ENCODE measurements around the gene MANEAL.

Gene MANEAL

GRCh38 chr1:37821481-37821880, 27.8 kb downstream of the MANEAL start:
- DNase-seq (ENCODE audit: low spot score in 2 of 2) (no peak), ATAC-seq (replicated peaks; ENCODE audit: extremely low read depth, poor library complexity, severe bottlenecking) (no peak)
- no peak overlapping the region for H3K4me3 Mint-ChIP-seq
- no peak overlapping the region for H3K27ac Mint-ChIP-seq (ENCODE audit: low read depth)
- H3K9me3 Mint-ChIP-seq: no peaks in the 10 kb centered on the region
- H3K27me3 Mint-ChIP-seq: no peaks in the 10 kb centered on the region
- H3K36me3 Mint-ChIP-seq (ENCODE audit: insufficient read depth): peaks cover 44% of the 10 kb centered on the region
- H3K4me1 Mint-ChIP-seq: no peaks in the 10 kb centered on the region

GRCh38 chr1:37822906-37823815, 29.5 kb downstream of the MANEAL start:
- Mint-ChIP-seq H3K27ac (ENCODE audit: low read depth) (peak overlapping the region; percentile 22), H3K36me3 (ENCODE audit: insufficient read depth) (peaks cover 48% of the 10 kb centered on the region)
- ATAC-seq (replicated peaks; ENCODE audit: extremely low read depth, poor library complexity, severe bottlenecking): peak; percentile 60

GRCh38 chr1:37824001-37824400, 30.4 kb downstream of the MANEAL start:
- Mint-ChIP-seq H3K36me3 (ENCODE audit: insufficient read depth) (peaks cover 47% of the 10 kb centered on the region), H3K4me1 (no peaks in the 10 kb centered on the region), H3K27ac (ENCODE audit: low read depth) (peak overlapping the region; percentile 22), H3K9me3 (no peaks in the 10 kb centered on the region), H3K4me3 (no peak overlapping the region), H3K27me3 (no peaks in the 10 kb centered on the region)
- ATAC-seq (replicated peaks; ENCODE audit: extremely low read depth, poor library complexity, severe bottlenecking) (no peak), DNase-seq (ENCODE audit: low spot score in 2 of 2) (no peak)

More at GRCh38 chr1:37822906-37823815, 29.5 kb downstream of the MANEAL start:
- no peaks in the 10 kb centered on the region for H3K9me3 Mint-ChIP-seq
- DNase-seq (ENCODE audit: low spot score in 2 of 2): no peak
- H3K4me1 Mint-ChIP-seq: no peaks in the 10 kb centered on the region
- no peak overlapping the region for H3K4me3 Mint-ChIP-seq
- H3K27me3 Mint-ChIP-seq: no peaks in the 10 kb centered on the region

DNA sequence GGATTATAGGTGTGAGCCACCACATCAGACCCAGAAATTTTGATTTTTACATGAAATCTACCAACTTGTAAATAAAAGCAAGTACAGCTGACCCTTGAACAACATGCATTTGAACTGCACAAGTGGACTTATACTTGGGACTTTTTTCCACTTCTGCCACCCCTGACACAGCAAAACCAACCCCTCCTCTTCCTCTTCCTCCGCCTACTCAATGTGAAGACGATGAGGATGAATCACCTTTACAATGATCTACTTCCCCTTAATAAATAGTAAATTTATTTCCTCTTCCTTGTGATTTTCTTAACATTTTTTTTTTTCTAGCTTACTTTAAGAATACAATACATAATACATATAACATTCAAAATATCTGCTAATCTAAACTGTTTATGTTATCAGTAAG, 31.9 kb downstream of the MANEAL start:
- no peaks in the 10 kb centered on the region for H3K4me1 Mint-ChIP-seq
- DNase-seq (ENCODE audit: low spot score in 2 of 2): no peak
- no peaks in the 10 kb centered on the region for H3K9me3 Mint-ChIP-seq
- no peak overlapping the region for H3K27ac Mint-ChIP-seq (ENCODE audit: low read depth)
- no peak overlapping the region for H3K4me3 Mint-ChIP-seq
- no peaks in the 10 kb centered on the region for H3K27me3 Mint-ChIP-seq
- no peak for ATAC-seq (replicated peaks; ENCODE audit: extremely low read depth, poor library complexity, severe bottlenecking)
- peaks cover 42% of the 10 kb centered on the region for H3K36me3 Mint-ChIP-seq (ENCODE audit: insufficient read depth)

- ATAC-seq (replicated peaks; ENCODE audit: extremely low read depth, poor library complexity, severe bottlenecking) (no peak), DNase-seq (ENCODE audit: low spot score in 2 of 2) (no peak)
- Mint-ChIP-seq H3K4me3 (no peak overlapping the region), H3K4me1 (no peaks in the 10 kb centered on the region), H3K27ac (ENCODE audit: low read depth) (peak overlapping the region; percentile 78), H3K27me3 (no peaks in the 10 kb centered on the region), H3K9me3 (no peaks in the 10 kb centered on the region), H3K36me3 (ENCODE audit: insufficient read depth) (peaks cover 38% of the 10 kb centered on the region)
Observed at GRCh38 chr1:37828410-37829074, 34.9 kb downstream of the MANEAL start.

- H3K36me3 Mint-ChIP-seq (ENCODE audit: insufficient read depth): peaks cover 52% of the 10 kb centered on the region
- no peak overlapping the region for H3K27ac Mint-ChIP-seq (ENCODE audit: low read depth)
- no peak overlapping the region for H3K4me3 Mint-ChIP-seq
- H3K9me3 Mint-ChIP-seq: no peaks in the 10 kb centered on the region
- DNase-seq (ENCODE audit: low spot score in 2 of 2) (no peak), ATAC-seq (replicated peaks; ENCODE audit: extremely low read depth, poor library complexity, severe bottlenecking) (no peak)
- no peaks in the 10 kb centered on the region for H3K27me3 Mint-ChIP-seq
- no peaks in the 10 kb centered on the region for H3K4me1 Mint-ChIP-seq
Observed at GRCh38 chr1:37831109-37831508, 37.5 kb downstream of the MANEAL start.

DNA sequence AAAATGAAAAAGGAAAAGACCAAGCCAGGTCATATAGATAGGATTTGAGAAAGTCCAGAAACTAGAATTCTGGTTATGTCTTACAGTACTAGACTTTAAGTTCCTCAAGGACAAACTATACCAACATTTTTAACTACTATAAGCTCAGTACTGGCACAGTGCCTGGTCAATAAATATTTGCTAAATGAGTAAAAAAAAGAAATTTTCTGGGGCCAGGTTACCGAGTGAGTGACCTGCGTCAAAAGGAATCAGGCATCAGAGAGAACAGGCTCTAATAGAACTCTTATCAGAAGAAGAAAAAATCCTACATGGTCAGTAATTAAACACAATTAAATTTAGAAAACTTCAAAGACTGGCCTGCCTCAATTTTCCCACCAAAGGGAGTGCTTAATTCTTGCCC, 38.2 kb downstream of the MANEAL start:
- H3K36me3 Mint-ChIP-seq (ENCODE audit: insufficient read depth): peaks cover 55% of the 10 kb centered on the region
- no peaks in the 10 kb centered on the region for H3K9me3 Mint-ChIP-seq
- H3K27ac Mint-ChIP-seq (ENCODE audit: low read depth): no peak overlapping the region
- H3K27me3 Mint-ChIP-seq: no peaks in the 10 kb centered on the region
- H3K4me3 Mint-ChIP-seq: no peak overlapping the region
- no peak for ATAC-seq (replicated peaks; ENCODE audit: extremely low read depth, poor library complexity, severe bottlenecking)
- no peaks in the 10 kb centered on the region for H3K4me1 Mint-ChIP-seq
- DNase-seq (ENCODE audit: low spot score in 2 of 2): no peak

GRCh38 chr1:37836788-37837187, 43.1 kb downstream of the MANEAL start:
- H3K27me3 Mint-ChIP-seq: no peaks in the 10 kb centered on the region
- H3K9me3 Mint-ChIP-seq: no peaks in the 10 kb centered on the region
- DNase-seq (ENCODE audit: low spot score in 2 of 2) (no peak), ATAC-seq (replicated peaks; ENCODE audit: extremely low read depth, poor library complexity, severe bottlenecking) (no peak)
- no peak overlapping the region for H3K4me3 Mint-ChIP-seq
- H3K4me1 Mint-ChIP-seq: no peaks in the 10 kb centered on the region
- no peak overlapping the region for H3K27ac Mint-ChIP-seq (ENCODE audit: low read depth)
- peaks cover 56% of the 10 kb centered on the region for H3K36me3 Mint-ChIP-seq (ENCODE audit: insufficient read depth)

GRCh38 chr1:37839676-37840075, 46.0 kb downstream of the MANEAL start:
- Mint-ChIP-seq H3K4me1 (peaks cover 20% of the 10 kb centered on the region), H3K4me3 (no peak overlapping the region), H3K9me3 (no peaks in the 10 kb centered on the region), H3K27ac (ENCODE audit: low read depth) (no peak overlapping the region), H3K36me3 (ENCODE audit: insufficient read depth) (peaks cover 37% of the 10 kb centered on the region), H3K27me3 (no peaks in the 10 kb centered on the region)
- ATAC-seq (replicated peaks; ENCODE audit: extremely low read depth, poor library complexity, severe bottlenecking): no peak
- no peak for DNase-seq (ENCODE audit: low spot score in 2 of 2)

DNA sequence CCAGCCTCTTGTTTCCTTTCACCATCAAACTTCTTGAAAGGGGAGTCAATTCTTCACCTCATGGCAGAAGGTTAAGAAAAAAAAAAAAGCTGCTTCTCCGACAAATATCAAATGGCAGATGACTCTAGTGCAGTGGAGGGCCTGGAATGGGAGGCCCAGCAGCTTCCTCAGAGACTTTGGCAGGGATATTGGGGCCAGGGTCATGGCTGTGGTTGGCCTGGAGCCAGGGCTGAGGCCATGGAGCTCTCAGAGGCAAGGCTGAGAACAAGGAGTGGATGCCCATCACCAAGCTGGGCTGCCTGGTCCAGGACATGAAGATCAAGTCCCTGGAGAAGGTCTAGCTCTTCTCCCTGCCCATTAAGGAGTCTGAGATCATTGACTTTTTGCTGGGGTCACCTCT, 47.1 kb downstream of the MANEAL start:
- H3K27ac Mint-ChIP-seq (ENCODE audit: low read depth): no peak overlapping the region
- H3K9me3 Mint-ChIP-seq: no peaks in the 10 kb centered on the region
- peaks cover 28% of the 10 kb centered on the region for H3K4me1 Mint-ChIP-seq

GRCh38 chr1:37841652-37842051, 48.0 kb downstream of the MANEAL start:
- Mint-ChIP-seq H3K27ac (ENCODE audit: low read depth) (no peak overlapping the region), H3K4me3 (no peak overlapping the region), H3K9me3 (no peaks in the 10 kb centered on the region), H3K36me3 (ENCODE audit: insufficient read depth) (peaks cover 33% of the 10 kb centered on the region), H3K27me3 (no peaks in the 10 kb centered on the region), H3K4me1 (peaks cover 34% of the 10 kb centered on the region)
- ATAC-seq (replicated peaks; ENCODE audit: extremely low read depth, poor library complexity, severe bottlenecking) (no peak), DNase-seq (ENCODE audit: low spot score in 2 of 2) (no peak)

More for the DNA sequence above, 47.1 kb downstream of the MANEAL start:
- DNase-seq (ENCODE audit: low spot score in 2 of 2) (no peak), ATAC-seq (replicated peaks; ENCODE audit: extremely low read depth, poor library complexity, severe bottlenecking) (no peak)
- Mint-ChIP-seq H3K36me3 (ENCODE audit: insufficient read depth) (peaks cover 36% of the 10 kb centered on the region), H3K4me3 (no peak overlapping the region), H3K27me3 (no peaks in the 10 kb centered on the region)

GRCh38 chr1:37844536-37844935, 50.9 kb downstream of the MANEAL start:
- Mint-ChIP-seq H3K4me1 (peaks cover 43% of the 10 kb centered on the region), H3K27ac (ENCODE audit: low read depth) (no peak overlapping the region), H3K4me3 (no peak overlapping the region), H3K27me3 (no peaks in the 10 kb centered on the region), H3K9me3 (no peaks in the 10 kb centered on the region), H3K36me3 (ENCODE audit: insufficient read depth) (peaks cover 14% of the 10 kb centered on the region)
- no peak for ATAC-seq (replicated peaks; ENCODE audit: extremely low read depth, poor library complexity, severe bottlenecking)
- DNase-seq (ENCODE audit: low spot score in 2 of 2): no peak

All from central memory CD8-positive, alpha-beta T cell (primary cell).